Omental fat pad (tissue), 4 donors: ENCODE data around the gene AEBP1. TPM values are rescaled to one million over a fixed set of nuclear protein-coding genes. Genes with fewer than 3 reads are reported as not detected.

Experiments used
- ATAC-seq: fragments of 150-250 bp; one replicate; pipeline ENCODE4 v1.9.1; 2016; ENCODE audit warnings: mild to moderate bottlenecking, moderate library complexity; ENCODE audit not compliant: low FRiP score
- DNase-seq: peaks from one replicate; pipeline ENCODE4 v3.0.0-alpha.2; 2019; ENCODE audit warnings: low spot score
- CTCF ChIP-seq, 3 donors: fragments of 450-650 bp; IDR thresholded peaks; one replicate each; pipeline ENCODE4 v1.5.1; 2016 to 2017; ENCODE audit warnings: antibody characterized with exemption in 3 of 3, mild to moderate bottlenecking in 3 of 3, moderate library complexity in 2 of 3
- total RNA-seq, 4 donors: library from RNA; depleted of rRNA; stranded (reverse); fragments of >200 nt; gene quantifications; one replicate each; pipeline ENCODE4 v1.1.0, GENCODE V29; 2016

AEBP1 gene
- total RNA-seq, 4 donors from 2014 or later, result 64.9 to 209 (median 163) TPM

GRCh38 chr7:44111761-44112160, 7.6 kb downstream of the AEBP1 start:
- no peak for DNase-seq
- ATAC-seq, result no peak
- TF ChIP-seq CTCF (IDR thresholded peaks at IDR 0.05), result no peak

- DNase-seq, result no peak
- no peak for TF ChIP-seq CTCF (IDR thresholded peaks at IDR 0.05)
These were observed 8.3 kb downstream of the AEBP1 start for GRCh38 chr7:44112231-44112996.

GRCh38 chr7:44112997-44113763, 9.0 kb downstream of the AEBP1 start:
- ATAC-seq, result no peak
- TF ChIP-seq CTCF (IDR thresholded peaks at IDR 0.05), result no peak
- DNase-seq, result no peak

More at GRCh38 chr7:44112231-44112996, 8.3 kb downstream of the AEBP1 start:
- ATAC-seq, result no peak

- no peak for TF ChIP-seq CTCF (IDR thresholded peaks at IDR 0.05)
- DNase-seq (no peak), ATAC-seq (no peak)
These were observed 9.7 kb downstream of the AEBP1 start for GRCh38 chr7:44113764-44114354.

- ATAC-seq (no peak), DNase-seq (no peak)
- no peak for TF ChIP-seq CTCF (IDR thresholded peaks at IDR 0.05)
These were observed 10.6 kb downstream of the AEBP1 start for GRCh38 chr7:44114586-44115310.

GRCh38 chr7:44116087-44116788, 12.1 kb downstream of the AEBP1 start:
- TF ChIP-seq CTCF (IDR thresholded peaks at IDR 0.05), result no peak
- DNase-seq (no peak), ATAC-seq (no peak)
